ENCODE data around the gene TAMALIN. TPM values are rescaled to one million over a fixed set of nuclear protein-coding genes. Genes with fewer than 3 reads are reported as not detected.

The TAMALIN gene
- polyA plus RNA-seq, 1 donor from 2014 or later: 6.1 TPM

- no peaks in the 10 kb centered on the region for H3K9me3 ChIP-seq (ENCODE audit: low read length)
- no peak overlapping the region for H3K27ac ChIP-seq (ENCODE audit: low read length)
- no peak overlapping the region for H3K4me2 ChIP-seq (ENCODE audit: low read length)
- peak overlapping the region; percentile 40 for H3K4me3 ChIP-seq (ENCODE audit: low read length)
- H3K9ac ChIP-seq (ENCODE audit: low read length): no peak overlapping the region
- no peaks in the 10 kb centered on the region for H3F3A ChIP-seq (ENCODE audit: insufficient read depth, low read length, poor library complexity, severe bottlenecking)
- TF ChIP-seq POLR2AphosphoS5 (IDR thresholded peaks at IDR 0.05) (no peak), REST (IDR thresholded peaks at IDR 0.05; ENCODE audit: borderline replicate concordance) (no peak), RAD21 (conservative IDR thresholded peaks at IDR 0.05) (no peak), EZH2 (IDR thresholded peaks at IDR 0.05; ENCODE audit: borderline replicate concordance, insufficient read depth, low read length, poor library complexity, severe bottlenecking) (no peak), TAF1 (IDR thresholded peaks at IDR 0.05; ENCODE audit: low read depth) (no peak), CTCF (IDR thresholded peaks at IDR 0.05; ENCODE audit: poor library complexity, severe bottlenecking) (no peak), EP300 (conservative IDR thresholded peaks at IDR 0.05; ENCODE audit: poor library complexity, severe bottlenecking) (no peak), MXI1 (conservative IDR thresholded peaks at IDR 0.05; ENCODE audit: poor library complexity, severe bottlenecking) (no peak)
- H3K9me2 ChIP-seq (ENCODE audit: insufficient read depth, low read length): no peaks in the 10 kb centered on the region
- H2AFZ ChIP-seq (ENCODE audit: low read depth, low read length): no peak overlapping the region
- no peaks in the 10 kb centered on the region for H3K36me3 ChIP-seq (ENCODE audit: insufficient read depth, low read length)
- no peaks in the 10 kb centered on the region for H3K79me2 ChIP-seq (replicated peaks; ENCODE audit: insufficient read depth, low read length)
- H3K27me3 ChIP-seq (ENCODE audit: insufficient read depth, low read depth, low read length): peaks cover 29% of the 10 kb centered on the region
- no peaks in the 10 kb centered on the region for H4K20me1 ChIP-seq (ENCODE audit: insufficient read depth)
Measured at GRCh38 chr12:52005903-52006703, 643 bp upstream of the TAMALIN start.

- no peak overlapping the region for H3K4me2 ChIP-seq (ENCODE audit: low read length)
- TF ChIP-seq EZH2 (IDR thresholded peaks at IDR 0.05; ENCODE audit: borderline replicate concordance, insufficient read depth, low read length, poor library complexity, severe bottlenecking) (no peak), TAF1 (IDR thresholded peaks at IDR 0.05; ENCODE audit: low read depth) (no peak), POLR2AphosphoS5 (IDR thresholded peaks at IDR 0.05) (no peak), RAD21 (conservative IDR thresholded peaks at IDR 0.05) (no peak), CTCF (IDR thresholded peaks at IDR 0.05; ENCODE audit: poor library complexity, severe bottlenecking) (no peak), REST (IDR thresholded peaks at IDR 0.05; ENCODE audit: borderline replicate concordance) (no peak), MXI1 (conservative IDR thresholded peaks at IDR 0.05; ENCODE audit: poor library complexity, severe bottlenecking) (no peak), EP300 (conservative IDR thresholded peaks at IDR 0.05; ENCODE audit: poor library complexity, severe bottlenecking) (no peak), SMC3 (conservative IDR thresholded peaks at IDR 0.05; ENCODE audit: poor library complexity) (no peak)
- no peak overlapping the region for H3K9ac ChIP-seq (ENCODE audit: low read length)
- H2AFZ ChIP-seq (ENCODE audit: low read depth, low read length): no peak overlapping the region
- H3K79me2 ChIP-seq (replicated peaks; ENCODE audit: insufficient read depth, low read length): no peaks in the 10 kb centered on the region
- peak overlapping the region; percentile 35 for H3K4me3 ChIP-seq (ENCODE audit: low read length)
- H3K9me2 ChIP-seq (ENCODE audit: insufficient read depth, low read length): no peaks in the 10 kb centered on the region
- peaks cover 29% of the 10 kb centered on the region for H3K27me3 ChIP-seq (ENCODE audit: insufficient read depth, low read depth, low read length)
- H4K20me1 ChIP-seq (ENCODE audit: insufficient read depth): no peaks in the 10 kb centered on the region
- H3K9me3 ChIP-seq (ENCODE audit: low read length): no peaks in the 10 kb centered on the region
- H3K27ac ChIP-seq (ENCODE audit: low read length): no peak overlapping the region
- H3K36me3 ChIP-seq (ENCODE audit: insufficient read depth, low read length): no peaks in the 10 kb centered on the region
- no peaks in the 10 kb centered on the region for H3F3A ChIP-seq (ENCODE audit: insufficient read depth, low read length, poor library complexity, severe bottlenecking)
Measured at GRCh38 chr12:52007158-52007921, 594 bp downstream of the TAMALIN start.

All from neural cell (in vitro differentiated cells).